Spinal cord (tissue), 10 donors: ENCODE data around the gene SLC2A9. TPM values are rescaled to one million over a fixed set of nuclear protein-coding genes. Genes with fewer than 3 reads are reported as not detected.

Source experiments
- DNase-seq, 6 donors: peaks; one replicate each; pipeline versions ENCODE4 v3.0.0 to v3.0.0-alpha.2; 2013 to 2015; ENCODE audit warnings: low spot score in 6 of 6, low read depth in 4 of 6
- H3K27ac ChIP-seq: one replicate; pipeline ENCODE4 v1.5.1; 2013; ENCODE audit warnings: low read depth, low read length, control low read depth
- H3K27me3 ChIP-seq: one replicate; pipeline ENCODE4 v1.6.1; 2013; ENCODE audit warnings: low read length; ENCODE audit not compliant: control insufficient read depth, insufficient read depth
- H3K36me3 ChIP-seq: one replicate; pipeline ENCODE4 v1.6.1; 2013; ENCODE audit warnings: low read length; ENCODE audit not compliant: control insufficient read depth, insufficient read depth
- H3K4me1 ChIP-seq: one replicate; pipeline ENCODE4 v1.6.1; 2013; ENCODE audit warnings: low read length; ENCODE audit not compliant: control insufficient read depth, insufficient read depth
- H3K4me3 ChIP-seq: one replicate; pipeline ENCODE4 v1.5.1; 2013; ENCODE audit warnings: low read depth, low read length, control low read depth
- H3K9me3 ChIP-seq: one replicate; pipeline ENCODE4 v1.6.1; 2013; ENCODE audit warnings: low read length; ENCODE audit not compliant: control insufficient read depth, insufficient read depth
- WGBS: methylation state at CpG from one replicate; pipeline ENCODE4 v1.1.5; 2013; ENCODE audit warnings: missing lambda C conversion rate; ENCODE audit not compliant: insufficient coverage; 5-methylcytosine and 5-hydroxymethylcytosine counted together
- polyA plus RNA-seq, 2 donors: library from polyadenylated mRNA; unstranded; fragments of 120-200 nt; gene quantifications; one replicate each; pipeline ENCODE4 v1.2.1, GENCODE V29; 2013; ENCODE audit not compliant: insufficient read length in 2 of 2
- total RNA-seq, 2 donors: library from RNA; depleted of rRNA in 1 of 2; stranded (reverse); fragments of 120-200 nt in 1 of 2; fragments of >200 nt in 1 of 2; gene quantifications; one replicate each; pipeline versions ENCODE4 v1.2.3 to v1.2.4, GENCODE V29; 2013 to 2014
- donor health status: healthy.

The SLC2A9 gene
- total and polyA plus RNA-seq, 4 donors, result 2.0 to 4.4 (median 3.7) TPM

- no peaks in the 10 kb centered on the region for H3K9me3 ChIP-seq
- H3K4me3 ChIP-seq, result no peak overlapping the region
- DNase-seq, result no peak
- H3K27me3 ChIP-seq, result no peaks in the 10 kb centered on the region
- 77% methylated on average over 6 of the region's 6 CpGs for WGBS
- no peaks in the 10 kb centered on the region for H3K36me3 ChIP-seq
- no peak overlapping the region for H3K27ac ChIP-seq
- H3K4me1 ChIP-seq, result peaks cover 8% of the 10 kb centered on the region
These were observed 7.6 kb downstream of the SLC2A9 start for GRCh38 chr4:10013722-10014121.

- no peak overlapping the region for H3K4me3 ChIP-seq
- no peak overlapping the region for H3K27ac ChIP-seq
- peak in 1 of 6 donors; percentile 20 for DNase-seq
- H3K4me1 ChIP-seq, result peaks cover 9% of the 10 kb centered on the region
- 51% methylated on average over 2 of the region's 3 CpGs for WGBS
- no peaks in the 10 kb centered on the region for H3K36me3 ChIP-seq
- H3K27me3 ChIP-seq, result no peaks in the 10 kb centered on the region
- no peaks in the 10 kb centered on the region for H3K9me3 ChIP-seq
These were observed 9.4 kb downstream of the SLC2A9 start for GRCh38 chr4:10011885-10012284.

GRCh38 chr4:10011277-10011676 lies 10.0 kb downstream of the SLC2A9 start:
- H3K4me1 ChIP-seq, result peaks cover 15% of the 10 kb centered on the region
- no peak overlapping the region for H3K27ac ChIP-seq
- H3K9me3 ChIP-seq, result no peaks in the 10 kb centered on the region
- no peak overlapping the region for H3K4me3 ChIP-seq
- no peaks in the 10 kb centered on the region for H3K36me3 ChIP-seq
- DNase-seq, result no peak
- no peaks in the 10 kb centered on the region for H3K27me3 ChIP-seq
- WGBS, result 57% methylated on average over 1 of the region's 1 CpG

- Histone ChIP-seq H3K27ac (no peak overlapping the region), H3K36me3 (no peaks in the 10 kb centered on the region), H3K4me3 (no peak overlapping the region), H3K4me1 (peaks cover 15% of the 10 kb centered on the region), H3K27me3 (no peaks in the 10 kb centered on the region), H3K9me3 (no peaks in the 10 kb centered on the region)
- WGBS, result 94% methylated on average over 2 of the region's 3 CpGs
- DNase-seq, result no peak
These were observed 11.3 kb downstream of the SLC2A9 start for GRCh38 chr4:10009861-10010500.

- Histone ChIP-seq H3K9me3 (no peaks in the 10 kb centered on the region), H3K27me3 (no peaks in the 10 kb centered on the region), H3K36me3 (no peaks in the 10 kb centered on the region), H3K4me3 (no peak overlapping the region), H3K27ac (no peak overlapping the region), H3K4me1 (peaks cover 15% of the 10 kb centered on the region)
- no CpG with 5 or more reads among the region's 3 CpGs for WGBS
- DNase-seq, result peak in 1 of 6 donors; percentile 47
These were observed 12.7 kb downstream of the SLC2A9 start for GRCh38 chr4:10008609-10009005.

- Histone ChIP-seq H3K36me3 (no peaks in the 10 kb centered on the region), H3K27me3 (no peaks in the 10 kb centered on the region), H3K4me3 (no peak overlapping the region), H3K27ac (no peak overlapping the region), H3K4me1 (peaks cover 15% of the 10 kb centered on the region), H3K9me3 (no peaks in the 10 kb centered on the region)
- WGBS, result 65% methylated on average over 3 of the region's 7 CpGs
- DNase-seq, result peak in 1 of 6 donors; percentile 59
These were observed 13.3 kb downstream of the SLC2A9 start for GRCh38 chr4:10007793-10008608.

- H3K27ac ChIP-seq, result no peak overlapping the region
- H3K9me3 ChIP-seq, result no peaks in the 10 kb centered on the region
- H3K4me1 ChIP-seq, result peaks cover 15% of the 10 kb centered on the region
- H3K4me3 ChIP-seq, result no peak overlapping the region
- peak in 1 of 6 donors; percentile 40 for DNase-seq
- WGBS, result 83% methylated on average over 1 of the region's 1 CpG
- no peaks in the 10 kb centered on the region for H3K36me3 ChIP-seq
- no peaks in the 10 kb centered on the region for H3K27me3 ChIP-seq
These were observed 13.9 kb downstream of the SLC2A9 start for GRCh38 chr4:10007436-10007740.

- Histone ChIP-seq H3K4me1 (peaks cover 15% of the 10 kb centered on the region), H3K9me3 (no peaks in the 10 kb centered on the region), H3K27me3 (no peaks in the 10 kb centered on the region), H3K27ac (no peak overlapping the region), H3K4me3 (no peak overlapping the region), H3K36me3 (no peaks in the 10 kb centered on the region)
- no peak for DNase-seq
- 72% methylated on average over 8 of the region's 12 CpGs for WGBS
These were observed 14.5 kb downstream of the SLC2A9 start for GRCh38 chr4:10006601-10007435.

- H3K4me1 ChIP-seq, result peaks cover 15% of the 10 kb centered on the region
- H3K4me3 ChIP-seq, result no peak overlapping the region
- H3K9me3 ChIP-seq, result no peaks in the 10 kb centered on the region
- no peaks in the 10 kb centered on the region for H3K36me3 ChIP-seq
- WGBS, result 27% methylated on average over 4 of the region's 6 CpGs
- DNase-seq, result peak in 3 of 6 donors; percentile 25 to 82 (median 40)
- H3K27me3 ChIP-seq, result no peaks in the 10 kb centered on the region
- H3K27ac ChIP-seq, result no peak overlapping the region
These were observed 15.1 kb downstream of the SLC2A9 start for GRCh38 chr4:10006231-10006600.
